GM23338 (cell line): Measurements from ENCODE around the gene STAB2. TPM values are rescaled to one million over a fixed set of nuclear protein-coding genes. Genes with fewer than 3 reads are reported as not detected.

Experiments
- ATAC-seq: fragments of 200-7000 bp; cut with Tn5 transposase; 3 replicates; pipeline ENCODE4 v1.9.1; 2020
- DNase-seq: peaks from one replicate; pipeline ENCODE4 v3.0.0-alpha.2; 2015; ENCODE audit warnings: low spot score
- H2AFZ ChIP-seq: fragments of 200-600 bp; sonication (generic); 2 replicates; pipeline ENCODE4 v1.8.0; 2016; ENCODE audit warnings: antibody characterized with exemption, mild to moderate bottlenecking, moderate library complexity
- H3F3A ChIP-seq: fragments of 200-600 bp; sonication (generic); replicated peaks from 2 replicates; pipeline ENCODE4 v1.8.0; 2017; ENCODE audit warnings: antibody characterized with exemption, mixed run types, low read depth
- H3K27ac ChIP-seq: fragments of 200-600 bp; sonication (generic); 2 replicates; pipeline ENCODE4 v1.6.1; 2016; ENCODE audit warnings: low read depth
- H3K27me3 ChIP-seq: fragments of 200-600 bp; sonication (generic); 2 replicates; pipeline ENCODE4 v1.8.0; 2016; ENCODE audit warnings: mild to moderate bottlenecking, mixed run types, moderate library complexity; ENCODE audit not compliant: insufficient read depth
- H3K36me3 ChIP-seq: fragments of 200-600 bp; sonication (generic); 2 replicates; pipeline ENCODE4 v1.8.0; 2016; ENCODE audit warnings: mild to moderate bottlenecking; ENCODE audit not compliant: insufficient read depth
- H3K4me1 ChIP-seq: fragments of 200-600 bp; sonication (generic); 2 replicates; pipeline ENCODE4 v1.8.0; 2016; ENCODE audit warnings: mild to moderate bottlenecking, moderate library complexity; ENCODE audit not compliant: insufficient read depth
- H3K4me2 ChIP-seq: fragments of 200-600 bp; sonication (generic); 2 replicates; pipeline ENCODE4 v1.7.1; 2017; ENCODE audit warnings: mixed run types
- H3K4me3 ChIP-seq: fragments of 200-600 bp; sonication (generic); 2 replicates; pipeline ENCODE4 v1.6.1; 2016; ENCODE audit warnings: mixed run types
- H3K79me2 ChIP-seq: fragments of 200-600 bp; sonication (generic); replicated peaks from 2 replicates; pipeline ENCODE4 v1.8.0; 2017; ENCODE audit warnings: mild to moderate bottlenecking; ENCODE audit not compliant: insufficient read depth
- H3K9me2 ChIP-seq: fragments of 200-600 bp; sonication (generic); 2 replicates; pipeline ENCODE4 v1.8.0; 2017; ENCODE audit not compliant: insufficient read depth
- H4K20me1 ChIP-seq: fragments of 200-600 bp; sonication (generic); replicated peaks from 2 replicates; pipeline ENCODE4 v1.8.0; 2017; ENCODE audit warnings: mild to moderate bottlenecking; ENCODE audit not compliant: insufficient read depth
- H3K27ac Mint-ChIP-seq: 2 replicates; pipeline ENCODE4 v1.8.0; 2020; ENCODE audit warnings: inconsistent platforms, mild to moderate bottlenecking, moderate library complexity, mixed read lengths
- H3K27me3 Mint-ChIP-seq: 3 replicates; pipeline ENCODE4 v1.8.0; 2022; ENCODE audit warnings: low read depth, mild to moderate bottlenecking, moderate library complexity, mixed read lengths, inconsistent platforms; ENCODE audit not compliant: insufficient read depth, poor library complexity
- H3K36me3 Mint-ChIP-seq: 3 replicates; pipeline ENCODE4 v1.8.0; 2021; ENCODE audit warnings: low read depth, mild to moderate bottlenecking, inconsistent platforms, moderate library complexity, mixed read lengths
- H3K4me1 Mint-ChIP-seq: 3 replicates; pipeline ENCODE4 v1.8.0; 2020; ENCODE audit warnings: mild to moderate bottlenecking, inconsistent platforms, mixed read lengths
- H3K4me3 Mint-ChIP-seq: 3 replicates; pipeline ENCODE4 v1.8.0; 2021; ENCODE audit warnings: moderate library complexity, mild to moderate bottlenecking, inconsistent platforms, mixed read lengths
- H3K9me3 Mint-ChIP-seq: 3 replicates; pipeline ENCODE4 v1.8.0; 2020; ENCODE audit warnings: moderate library complexity, mild to moderate bottlenecking, inconsistent platforms, mixed read lengths
- CREB1 ChIP-seq: fragments of 250-450 bp; sonication (Bioruptor Pico); IDR thresholded peaks from 2 replicates; pipeline ENCODE4 v1.5.0; 2020; ENCODE audit warnings: low read depth, mild to moderate bottlenecking, moderate library complexity
- CTCF ChIP-seq, 2 experiments: fragments of 200-600 bp in 1 of 2; sonication (generic) in 1 of 2; conservative IDR thresholded peaks; 2 replicates each; pipeline versions ENCODE4 v1.5.1 to v1.6.1; 2016 to 2017; ENCODE audit warnings: antibody characterized with exemption in 2 of 2, low read depth in 2 of 2, mild to moderate bottlenecking in 2 of 2, moderate library complexity in 1 of 2
- ETS1 ChIP-seq: IDR thresholded peaks from 2 replicates; pipeline ENCODE4 v1.6.1; 2016; ENCODE audit warnings: antibody characterized with exemption
- EZH2 ChIP-seq: fragments of 200-600 bp; sonication (generic); IDR thresholded peaks from one replicate; pipeline ENCODE4 v1.8.0; 2017; ENCODE audit warnings: antibody characterized with exemption, mild to moderate bottlenecking, low read depth; ENCODE audit not compliant: unreplicated experiment
- EZH2phosphoT487 ChIP-seq: fragments of 200-600 bp; sonication (generic); IDR thresholded peaks from one replicate; pipeline ENCODE4 v1.8.1; 2018; ENCODE audit warnings: antibody characterized with exemption; ENCODE audit not compliant: unreplicated experiment
- JUNB ChIP-seq: IDR thresholded peaks from one replicate; pipeline ENCODE4 v1.6.1; 2016; ENCODE audit warnings: antibody characterized with exemption; ENCODE audit not compliant: unreplicated experiment
- NANOG ChIP-seq: IDR thresholded peaks from 2 replicates; pipeline ENCODE4 v1.6.1; 2016; ENCODE audit warnings: antibody characterized with exemption, borderline replicate concordance
- POLR2AphosphoS5 ChIP-seq: IDR thresholded peaks from 2 replicates; pipeline ENCODE4 v1.6.1; 2016; ENCODE audit warnings: antibody characterized with exemption, low read depth
- REST ChIP-seq: IDR thresholded peaks from one replicate; pipeline ENCODE4 v1.6.1; 2018; ENCODE audit warnings: antibody characterized with exemption; ENCODE audit not compliant: unreplicated experiment
- STAT1 ChIP-seq: IDR thresholded peaks from one replicate; pipeline ENCODE4 v1.6.1; 2016; ENCODE audit warnings: antibody characterized with exemption; ENCODE audit not compliant: unreplicated experiment
- ZNF114 ChIP-seq: fragments of 250-450 bp; sonication (Bioruptor Pico); IDR thresholded peaks from 2 replicates; pipeline ENCODE4 v1.5.0; 2020; ENCODE audit warnings: mild to moderate bottlenecking, moderate library complexity
- ZNF331 ChIP-seq: fragments of 250-450 bp; sonication (Bioruptor Pico); IDR thresholded peaks from 2 replicates; pipeline ENCODE4 v1.5.0; 2020; ENCODE audit warnings: low read depth, mild to moderate bottlenecking, moderate library complexity
- polyA plus RNA-seq: library from polyadenylated mRNA; unstranded; fragments of >200 nt; fragmentation: Nextera tagmentation; extraction: Ambion mirVana; gene quantifications from 2 replicates; pipeline ENCODE4 v1.2.1, GENCODE V29; 2016
- total RNA-seq: library from RNA; depleted of rRNA; stranded (reverse); fragments of >200 nt; shearing (Covaris generic); gene quantifications from 2 replicates; pipeline ENCODE4 v1.2.3, GENCODE V29; 2014

The STAB2 gene
- total and polyA plus RNA-seq, 2 experiments from 2014 or later, result 0.14 TPM; not detected in 1

GRCh38 chr12:103807561-103808238, 220.6 kb downstream of the STAB2 start (continued):
- no peak for TF ChIP-seq CTCF (conservative IDR thresholded peaks at IDR 0.05; ENCODE audit: low read depth in 2 of 2)
- TF ChIP-seq ZNF331 (CRISPR knock-in tag), result no peak
- no peak for TF ChIP-seq CREB1 (CRISPR knock-in tag)
- TF ChIP-seq ETS1, result no peak
- TF ChIP-seq STAT1, result no peak
- TF ChIP-seq ZNF114 (CRISPR knock-in tag), result no peak
- no peak for TF ChIP-seq REST
- TF ChIP-seq POLR2AphosphoS5, result no peak
- no peak for TF ChIP-seq NANOG
- no peak for TF ChIP-seq EZH2phosphoT487
- no peak for TF ChIP-seq JUNB

GRCh38 chr12:103808239-103808880, 221.3 kb downstream of the STAB2 start:
- Histone ChIP-seq H3K79me2 (no peaks in the 10 kb centered on the region; the same call in 1 of the 2 replicates), H3F3A (no peaks in the 10 kb centered on the region), H3K4me1 (no peaks in the 10 kb centered on the region), H3K27ac (no peak overlapping the region), H2AFZ (no peak overlapping the region), H3K4me2 (no peak overlapping the region), H3K4me3 (no peak overlapping the region), H4K20me1 (0 out of 2 replicates have a peak, but pooled peaks cover 12% of the 10 kb centered on the region), H3K36me3 (no peaks in the 10 kb centered on the region; the same call in 1 of the 2 replicates), H3K27me3 (no peaks in the 10 kb centered on the region), H3K9me2 (no peaks in the 10 kb centered on the region)
- H3K4me3 Mint-ChIP-seq, result no peak overlapping the region
- no peak for DNase-seq
- H3K27me3 Mint-ChIP-seq, result peaks cover 7% of the 10 kb centered on the region
- no peak for ATAC-seq
- H3K9me3 Mint-ChIP-seq, result no peaks in the 10 kb centered on the region
- H3K4me1 Mint-ChIP-seq, result peaks cover 8% of the 10 kb centered on the region; the same call in 2 of the 3 replicates
- peaks cover 7% of the 10 kb centered on the region; the same call in 1 of the 3 replicates for H3K36me3 Mint-ChIP-seq
- no peak overlapping the region for H3K27ac Mint-ChIP-seq
- TF ChIP-seq EZH2, result no peak
- no peak for TF ChIP-seq EZH2phosphoT487
- no peak for TF ChIP-seq CREB1 (CRISPR knock-in tag)
- no peak for TF ChIP-seq STAT1
- TF ChIP-seq ETS1, result no peak
